NT2/D1 (cell line): ENCODE results near the gene GID8.

Source experiments
- DNase-seq: peaks from one replicate; pipeline ENCODE4 v3.0.0-alpha.2; 2011; ENCODE audit warnings: low read depth, low spot score
- H3K27me3 ChIP-seq: 2 replicates; pipeline ENCODE4 v1.6.0; 2011; ENCODE audit warnings: mild to moderate bottlenecking; ENCODE audit not compliant: insufficient read length, insufficient read depth
- H3K36me3 ChIP-seq: 2 replicates; pipeline ENCODE4 v1.6.1; 2011; ENCODE audit warnings: mild to moderate bottlenecking, low read length, mixed read lengths; ENCODE audit not compliant: insufficient read depth, insufficient read length
- H3K4me1 ChIP-seq: 2 replicates; pipeline ENCODE4 v1.5.1; 2011; ENCODE audit not compliant: insufficient read depth, insufficient read length
- H3K4me3 ChIP-seq: 2 replicates; pipeline ENCODE4 v1.5.1; 2011; ENCODE audit warnings: low read depth; ENCODE audit not compliant: insufficient read length
- H3K9ac ChIP-seq: 2 replicates; pipeline ENCODE4 v1.6.0; 2011; ENCODE audit warnings: low read depth; ENCODE audit not compliant: insufficient read length
- H3K9me3 ChIP-seq: 2 replicates; pipeline ENCODE4 v1.5.1; 2011; ENCODE audit warnings: mild to moderate bottlenecking, low read length; ENCODE audit not compliant: insufficient read depth
- SUZ12 ChIP-seq: IDR thresholded peaks from 2 replicates; pipeline ENCODE4 v1.6.1; 2011; ENCODE audit not compliant: insufficient read length, insufficient read depth; ENCODE audit errors: extremely low read depth
- YY1 ChIP-seq: IDR thresholded peaks from 2 replicates; pipeline ENCODE4 v1.6.1; 2011; ENCODE audit not compliant: insufficient read length, insufficient read depth
- ZNF274 ChIP-seq: IDR thresholded peaks from 2 replicates; pipeline ENCODE4 v1.6.1; 2011; ENCODE audit warnings: mild to moderate bottlenecking, low read depth, low read length

Gene GID8

DNA sequence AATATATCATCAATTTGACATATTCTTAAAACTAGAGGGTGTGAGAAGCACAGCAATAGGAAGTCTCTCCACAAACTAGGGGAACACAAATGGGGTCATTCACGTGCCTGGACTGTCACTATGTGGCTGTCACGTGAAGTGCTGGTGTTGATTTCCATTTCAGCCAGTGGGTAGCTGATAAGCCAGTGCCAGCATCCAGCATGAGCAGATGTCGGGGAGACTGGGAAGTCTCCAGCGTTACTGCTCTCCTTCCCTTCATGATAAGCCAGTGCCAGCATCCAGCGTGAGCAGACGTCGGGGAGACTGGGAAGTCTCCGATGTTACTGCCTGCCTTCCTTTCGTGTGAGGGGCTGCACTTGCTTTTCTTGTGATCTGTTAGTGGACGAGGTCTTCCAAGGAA is 9.0 kb downstream of the GID8 start:
- no peaks in the 10 kb centered on the region for H3K4me1 ChIP-seq
- no peak for DNase-seq
- no peaks in the 10 kb centered on the region for H3K27me3 ChIP-seq
- peaks cover 97% of the 10 kb centered on the region for H3K36me3 ChIP-seq
- TF ChIP-seq SUZ12 (no peak), ZNF274 (no peak), YY1 (no peak)
- peaks cover 9% of the 10 kb centered on the region; the same call in 1 of the 2 replicates for H3K9me3 ChIP-seq
- H3K9ac ChIP-seq, result no peak overlapping the region
- H3K4me3 ChIP-seq, result no peak overlapping the region

GRCh38 chr20:62947532-62948300 is 9.8 kb downstream of the GID8 start:
- peaks cover 89% of the 10 kb centered on the region for H3K36me3 ChIP-seq
- TF ChIP-seq YY1 (no peak), ZNF274 (no peak), SUZ12 (no peak)

DNA sequence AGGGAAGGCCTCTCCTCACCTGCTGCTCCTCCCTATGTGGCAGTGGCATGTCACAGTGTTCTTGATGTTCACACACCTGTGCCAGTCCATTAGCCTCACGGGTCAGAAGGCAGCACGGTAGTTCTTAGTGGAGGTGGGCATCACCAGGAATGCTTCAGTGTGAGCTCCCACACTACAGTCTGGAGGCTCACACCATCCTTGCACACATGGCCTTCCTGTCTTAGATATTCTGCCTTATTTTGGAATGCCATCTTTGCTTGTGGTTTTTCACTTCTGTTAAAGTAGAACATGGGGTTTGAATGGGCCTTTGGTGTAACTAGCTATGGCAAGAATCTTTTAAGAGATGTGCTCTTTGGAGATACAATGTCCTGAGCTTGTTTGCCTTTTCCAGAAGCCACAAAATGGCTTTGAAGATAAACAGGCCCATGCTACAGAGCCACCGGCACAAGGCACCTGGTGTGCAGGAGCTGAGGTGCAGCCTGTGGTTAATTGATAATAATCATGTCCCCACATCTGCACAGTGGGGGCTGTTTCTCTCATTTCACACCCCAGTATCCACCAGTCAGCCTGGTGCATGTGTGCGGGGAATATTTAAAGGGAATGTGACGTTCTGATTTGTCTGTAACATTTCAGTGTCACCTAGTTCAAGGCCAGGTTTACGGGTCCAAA is 11.3 kb downstream of the GID8 start:
- Histone ChIP-seq H3K4me3 (no peak overlapping the region), H3K4me1 (peaks cover 10% of the 10 kb centered on the region), H3K9ac (no peak overlapping the region), H3K36me3 (peaks cover 73% of the 10 kb centered on the region), H3K27me3 (no peaks in the 10 kb centered on the region), H3K9me3 (peaks cover 9% of the 10 kb centered on the region; the same call in 1 of the 2 replicates)
- DNase-seq, result no peak
- TF ChIP-seq SUZ12 (no peak), YY1 (no peak), ZNF274 (no peak)

More at GRCh38 chr20:62947532-62948300, 9.8 kb downstream of the GID8 start:
- peaks cover 9% of the 10 kb centered on the region; the same call in 1 of the 2 replicates for H3K9me3 ChIP-seq
- H3K9ac ChIP-seq, result no peak overlapping the region
- no peak overlapping the region for H3K4me3 ChIP-seq
- H3K4me1 ChIP-seq, result no peaks in the 10 kb centered on the region
- no peak for DNase-seq
- H3K27me3 ChIP-seq, result no peaks in the 10 kb centered on the region

GRCh38 chr20:62949962-62950361 is 12.0 kb downstream of the GID8 start:
- Histone ChIP-seq H3K9me3 (peaks cover 9% of the 10 kb centered on the region; the same call in 1 of the 2 replicates), H3K4me3 (no peak overlapping the region), H3K4me1 (peaks cover 14% of the 10 kb centered on the region), H3K36me3 (peaks cover 67% of the 10 kb centered on the region), H3K9ac (no peak overlapping the region), H3K27me3 (no peaks in the 10 kb centered on the region)
- no peak for DNase-seq
- no peak for TF ChIP-seq ZNF274
- no peak for TF ChIP-seq SUZ12
- TF ChIP-seq YY1, result no peak

- Histone ChIP-seq H3K27me3 (no peaks in the 10 kb centered on the region), H3K4me3 (no peak overlapping the region), H3K36me3 (peaks cover 59% of the 10 kb centered on the region), H3K4me1 (peaks cover 17% of the 10 kb centered on the region), H3K9ac (no peak overlapping the region), H3K9me3 (peaks cover 9% of the 10 kb centered on the region; the same call in 1 of the 2 replicates)
- no peak for DNase-seq
- TF ChIP-seq ZNF274 (no peak), YY1 (no peak)
Observed at GRCh38 chr20:62950741-62951140, 12.8 kb downstream of the GID8 start.

GRCh38 chr20:62951143-62951895 is 13.4 kb downstream of the GID8 start:
- Histone ChIP-seq H3K4me1 (peaks cover 23% of the 10 kb centered on the region), H3K9me3 (peaks cover 9% of the 10 kb centered on the region; the same call in 1 of the 2 replicates), H3K36me3 (peaks cover 53% of the 10 kb centered on the region), H3K4me3 (no peak overlapping the region), H3K27me3 (no peaks in the 10 kb centered on the region), H3K9ac (no peak overlapping the region)
- TF ChIP-seq ZNF274 (no peak), YY1 (no peak), SUZ12 (no peak)
- DNase-seq, result no peak

DNA sequence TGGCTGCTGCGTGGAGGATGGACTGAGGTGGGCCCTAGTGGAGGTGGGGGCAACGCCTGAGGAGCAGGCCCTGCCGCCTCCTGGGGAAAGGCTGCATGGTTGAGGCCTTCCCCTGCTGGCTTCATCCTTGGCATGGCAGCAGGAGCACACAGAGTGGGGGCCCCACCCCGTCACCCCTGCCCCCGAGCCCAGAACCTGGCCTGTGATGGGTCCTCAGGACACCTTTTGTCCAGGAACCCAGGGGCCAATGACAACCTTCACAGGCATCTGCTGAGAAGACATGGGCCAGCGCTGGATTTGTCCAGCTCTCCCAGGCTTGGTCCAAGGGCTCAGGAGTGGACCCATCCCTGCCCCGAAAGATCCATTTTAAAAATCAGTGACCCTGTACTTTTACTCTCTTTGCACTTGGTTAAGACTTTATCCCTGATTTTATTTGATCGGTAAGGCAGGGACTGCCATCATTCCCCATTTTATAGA is 14.0 kb downstream of the GID8 start:
- Histone ChIP-seq H3K27me3 (no peaks in the 10 kb centered on the region), H3K4me3 (no peak overlapping the region), H3K9me3 (peaks cover 9% of the 10 kb centered on the region; the same call in 1 of the 2 replicates), H3K4me1 (peaks cover 23% of the 10 kb centered on the region), H3K36me3 (peaks cover 47% of the 10 kb centered on the region), H3K9ac (no peak overlapping the region)
- DNase-seq, result no peak
- TF ChIP-seq YY1, result no peak
- TF ChIP-seq ZNF274, result no peak
- no peak for TF ChIP-seq SUZ12
